ENCODE measurements around the gene RAD21L1.

Gene RAD21L1

DNA sequence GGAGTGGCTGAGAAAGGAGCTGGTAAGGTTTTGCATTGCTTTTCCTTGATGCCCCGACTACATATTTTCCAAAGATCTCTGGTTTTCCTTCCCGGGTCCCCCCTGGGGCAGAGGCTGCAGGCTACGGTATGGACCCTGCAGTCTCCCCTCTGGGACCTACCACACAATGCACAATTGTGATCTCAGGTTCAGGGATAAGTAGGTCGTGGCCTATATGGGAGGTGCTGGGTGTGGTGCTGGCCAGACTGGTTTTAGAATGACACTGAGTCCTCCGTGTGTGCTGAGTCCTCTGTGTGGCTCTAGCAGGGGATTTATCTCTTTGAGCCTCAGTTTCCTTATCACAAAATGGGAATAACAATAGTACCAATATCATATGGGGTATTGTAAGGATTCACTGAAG is 22.2 kb upstream of the RAD21L1 start:
- no peak for ATAC-seq
- TF ChIP-seq OSR1 (CRISPR knock-in tag; IDR thresholded peaks at IDR 0.05) (no peak), CSRNP3 (CRISPR knock-in tag; IDR thresholded peaks at IDR 0.05) (no peak), BACH2 (CRISPR knock-in tag; IDR thresholded peaks at IDR 0.05; ENCODE audit: borderline replicate concordance) (no peak), CREB5 (CRISPR knock-in tag; IDR thresholded peaks at IDR 0.05; ENCODE audit: low read depth) (no peak), ARNTL (CRISPR knock-in tag; IDR thresholded peaks at IDR 0.05; ENCODE audit: borderline replicate concordance, low read depth) (no peak), ZNF70 (CRISPR knock-in tag; IDR thresholded peaks at IDR 0.05) (no peak)

GRCh38 chr20:1204113-1204512 is 21.7 kb upstream of the RAD21L1 start:
- TF ChIP-seq TOX (CRISPR knock-in tag; IDR thresholded peaks at IDR 0.05; ENCODE audit: borderline replicate concordance) (no peak), SNAI2 (CRISPR knock-in tag; IDR thresholded peaks at IDR 0.05) (no peak), TSHZ2 (CRISPR knock-in tag; IDR thresholded peaks at IDR 0.05) (no peak), RARB (CRISPR knock-in tag; IDR thresholded peaks at IDR 0.05) (no peak), CREB5 (CRISPR knock-in tag; IDR thresholded peaks at IDR 0.05; ENCODE audit: low read depth) (no peak), GLIS3 (CRISPR knock-in tag; IDR thresholded peaks at IDR 0.05) (no peak)
- TF ChIP-seq, protein P1, sequence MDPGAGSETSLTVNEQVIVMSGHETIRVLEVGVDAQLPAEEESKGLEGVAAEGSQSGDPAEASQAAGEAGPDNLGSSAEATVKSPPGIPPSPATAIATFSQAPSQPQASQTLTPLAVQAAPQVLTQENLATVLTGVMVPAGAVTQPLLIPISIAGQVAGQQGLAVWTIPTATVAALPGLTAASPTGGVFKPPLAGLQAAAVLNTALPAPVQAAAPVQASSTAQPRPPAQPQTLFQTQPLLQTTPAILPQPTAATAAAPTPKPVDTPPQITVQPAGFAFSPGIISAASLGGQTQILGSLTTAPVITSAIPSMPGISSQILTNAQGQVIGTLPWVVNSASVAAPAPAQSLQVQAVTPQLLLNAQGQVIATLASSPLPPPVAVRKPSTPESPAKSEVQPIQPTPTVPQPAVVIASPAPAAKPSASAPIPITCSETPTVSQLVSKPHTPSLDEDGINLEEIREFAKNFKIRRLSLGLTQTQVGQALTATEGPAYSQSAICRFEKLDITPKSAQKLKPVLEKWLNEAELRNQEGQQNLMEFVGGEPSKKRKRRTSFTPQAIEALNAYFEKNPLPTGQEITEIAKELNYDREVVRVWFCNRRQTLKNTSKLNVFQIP (CRISPR knock-in tag; IDR thresholded peaks at IDR 0.05; ENCODE audit: borderline replicate concordance, low read depth) = no peak
- ATAC-seq = no peak

GRCh38 chr20:1204576-1204975 is 21.3 kb upstream of the RAD21L1 start:
- TF ChIP-seq, protein P1 (CRISPR knock-in tag; IDR thresholded peaks at IDR 0.05; ENCODE audit: borderline replicate concordance, low read depth) = no peak
- TF ChIP-seq SNAI2 (CRISPR knock-in tag; IDR thresholded peaks at IDR 0.05) (no peak), TCF4 (CRISPR knock-in tag; IDR thresholded peaks at IDR 0.05; ENCODE audit: borderline replicate concordance) (no peak), ZNF565 (CRISPR knock-in tag; conservative IDR thresholded peaks at IDR 0.05; ENCODE audit: low read depth) (no peak), TSHZ2 (CRISPR knock-in tag; IDR thresholded peaks at IDR 0.05) (no peak), BACH2 (CRISPR knock-in tag; IDR thresholded peaks at IDR 0.05; ENCODE audit: borderline replicate concordance) (no peak), ZNF70 (CRISPR knock-in tag; IDR thresholded peaks at IDR 0.05) (no peak)
- no peak for ATAC-seq

Data from SK-N-SH treated with all-trans-retinoic acid at 6 μM for 48 hours (cell line).